ENCODE data around the gene PIP5K1C. TPM values are rescaled to one million over a fixed set of nuclear protein-coding genes. Genes with fewer than 3 reads are reported as not detected.

Gene PIP5K1C
- polyA plus RNA-seq, 1 donor, result 23.0 TPM

- no peak for DNase-seq
- Histone ChIP-seq H3K36me3 (ENCODE audit: control insufficient read depth, insufficient read depth, low read length) (peaks cover 5% of the 10 kb centered on the region), H3K27ac (ENCODE audit: low read length) (no peak overlapping the region), H3K9me3 (ENCODE audit: control insufficient read depth, low read depth, low read length) (peaks cover 15% of the 10 kb centered on the region), H3K4me3 (ENCODE audit: low read length) (no peak overlapping the region), H3K27me3 (ENCODE audit: control insufficient read depth, insufficient read depth, low read length) (no peaks in the 10 kb centered on the region), H3K4me1 (ENCODE audit: control insufficient read depth, insufficient read depth, low read length) (peaks cover 5% of the 10 kb centered on the region)
- no CpG with 5 or more reads among the region's 42 CpGs for WGBS (ENCODE audit: insufficient coverage, low lambda C conversion rate)
Measured at GRCh38 chr19:3694361-3695123, 5.7 kb downstream of the PIP5K1C start.

GRCh38 chr19:3693025-3693925, 7.0 kb downstream of the PIP5K1C start:
- peaks cover 5% of the 10 kb centered on the region for H3K36me3 ChIP-seq (ENCODE audit: control insufficient read depth, insufficient read depth, low read length)
- WGBS (ENCODE audit: insufficient coverage, low lambda C conversion rate), result no CpG with 5 or more reads among the region's 34 CpGs
- H3K27ac ChIP-seq (ENCODE audit: low read length), result no peak overlapping the region
- no peak overlapping the region for H3K4me3 ChIP-seq (ENCODE audit: low read length)
- H3K4me1 ChIP-seq (ENCODE audit: control insufficient read depth, insufficient read depth, low read length), result peaks cover 5% of the 10 kb centered on the region
- H3K27me3 ChIP-seq (ENCODE audit: control insufficient read depth, insufficient read depth, low read length), result no peaks in the 10 kb centered on the region
- peaks cover 15% of the 10 kb centered on the region for H3K9me3 ChIP-seq (ENCODE audit: control insufficient read depth, low read depth, low read length)
- no peak for DNase-seq

- no peak overlapping the region for H3K27ac ChIP-seq (ENCODE audit: low read length)
- H3K36me3 ChIP-seq (ENCODE audit: control insufficient read depth, insufficient read depth, low read length), result peaks cover 5% of the 10 kb centered on the region
- peaks cover 15% of the 10 kb centered on the region for H3K9me3 ChIP-seq (ENCODE audit: control insufficient read depth, low read depth, low read length)
- no peaks in the 10 kb centered on the region for H3K27me3 ChIP-seq (ENCODE audit: control insufficient read depth, insufficient read depth, low read length)
- no CpG with 5 or more reads among the region's 25 CpGs for WGBS (ENCODE audit: insufficient coverage, low lambda C conversion rate)
- no peak for DNase-seq
- no peak overlapping the region for H3K4me3 ChIP-seq (ENCODE audit: low read length)
- H3K4me1 ChIP-seq (ENCODE audit: control insufficient read depth, insufficient read depth, low read length), result peaks cover 11% of the 10 kb centered on the region
Measured at GRCh38 chr19:3692141-3693024, 7.9 kb downstream of the PIP5K1C start.

DNA sequence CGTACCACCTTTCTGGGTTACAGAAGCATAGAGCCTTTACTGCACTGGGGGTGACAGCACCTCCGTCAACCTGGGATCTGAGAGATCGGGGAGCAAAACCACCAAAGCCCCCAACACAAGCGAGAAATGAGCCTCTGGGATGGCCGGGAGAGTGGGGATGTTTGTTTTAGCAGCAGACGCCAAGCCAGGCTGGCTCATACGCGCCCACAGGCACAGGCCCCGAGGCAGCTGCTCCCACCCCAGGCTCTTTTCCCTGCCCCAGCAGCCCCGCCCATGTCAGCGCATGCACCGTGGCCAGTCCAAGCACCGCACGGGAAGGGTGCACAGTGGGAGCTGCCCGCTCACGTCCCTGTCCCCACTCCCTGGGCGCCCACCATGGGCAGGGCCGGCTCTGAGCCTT, 8.5 kb downstream of the PIP5K1C start:
- Histone ChIP-seq H3K4me3 (ENCODE audit: low read length) (no peak overlapping the region), H3K27me3 (ENCODE audit: control insufficient read depth, insufficient read depth, low read length) (no peaks in the 10 kb centered on the region), H3K4me1 (ENCODE audit: control insufficient read depth, insufficient read depth, low read length) (peaks cover 14% of the 10 kb centered on the region), H3K36me3 (ENCODE audit: control insufficient read depth, insufficient read depth, low read length) (peaks cover 5% of the 10 kb centered on the region), H3K27ac (ENCODE audit: low read length) (no peak overlapping the region), H3K9me3 (ENCODE audit: control insufficient read depth, low read depth, low read length) (peaks cover 15% of the 10 kb centered on the region)
- WGBS (ENCODE audit: insufficient coverage, low lambda C conversion rate), result no CpG with 5 or more reads among the region's 18 CpGs
- no peak for DNase-seq

DNA sequence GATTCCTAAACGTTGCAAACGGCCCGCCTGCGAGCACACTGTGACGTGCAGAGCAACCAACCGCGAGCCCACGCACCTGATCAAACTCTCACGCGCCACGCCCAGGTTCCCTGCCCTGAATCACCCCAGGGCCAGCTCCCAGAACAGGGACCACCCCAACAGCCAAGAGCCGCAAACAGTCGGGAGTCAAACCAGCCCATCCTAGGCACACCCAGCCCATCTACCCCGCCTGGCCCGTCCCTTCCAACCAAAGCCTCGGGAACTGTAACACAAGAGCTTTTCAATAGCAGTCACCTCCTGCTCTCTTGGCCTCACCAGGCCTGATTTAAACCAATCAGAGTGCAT, 8.9 kb downstream of the PIP5K1C start:
- Histone ChIP-seq H3K4me3 (ENCODE audit: low read length) (no peak overlapping the region), H3K4me1 (ENCODE audit: control insufficient read depth, insufficient read depth, low read length) (peaks cover 14% of the 10 kb centered on the region), H3K27me3 (ENCODE audit: control insufficient read depth, insufficient read depth, low read length) (no peaks in the 10 kb centered on the region), H3K9me3 (ENCODE audit: control insufficient read depth, low read depth, low read length) (peaks cover 15% of the 10 kb centered on the region), H3K27ac (ENCODE audit: low read length) (no peak overlapping the region), H3K36me3 (ENCODE audit: control insufficient read depth, insufficient read depth, low read length) (peaks cover 5% of the 10 kb centered on the region)
- DNase-seq, result no peak
- no CpG with 5 or more reads among the region's 16 CpGs for WGBS (ENCODE audit: insufficient coverage, low lambda C conversion rate)

GRCh38 chr19:3690551-3691371, 9.5 kb downstream of the PIP5K1C start:
- Histone ChIP-seq H3K27me3 (ENCODE audit: control insufficient read depth, insufficient read depth, low read length) (no peaks in the 10 kb centered on the region), H3K9me3 (ENCODE audit: control insufficient read depth, low read depth, low read length) (peaks cover 15% of the 10 kb centered on the region), H3K4me1 (ENCODE audit: control insufficient read depth, insufficient read depth, low read length) (peaks cover 14% of the 10 kb centered on the region), H3K4me3 (ENCODE audit: low read length) (no peak overlapping the region), H3K27ac (ENCODE audit: low read length) (no peak overlapping the region), H3K36me3 (ENCODE audit: control insufficient read depth, insufficient read depth, low read length) (peaks cover 5% of the 10 kb centered on the region)
- WGBS (ENCODE audit: insufficient coverage, low lambda C conversion rate), result 91% methylated on average over 4 of the region's 31 CpGs
- DNase-seq, result no peak

DNA sequence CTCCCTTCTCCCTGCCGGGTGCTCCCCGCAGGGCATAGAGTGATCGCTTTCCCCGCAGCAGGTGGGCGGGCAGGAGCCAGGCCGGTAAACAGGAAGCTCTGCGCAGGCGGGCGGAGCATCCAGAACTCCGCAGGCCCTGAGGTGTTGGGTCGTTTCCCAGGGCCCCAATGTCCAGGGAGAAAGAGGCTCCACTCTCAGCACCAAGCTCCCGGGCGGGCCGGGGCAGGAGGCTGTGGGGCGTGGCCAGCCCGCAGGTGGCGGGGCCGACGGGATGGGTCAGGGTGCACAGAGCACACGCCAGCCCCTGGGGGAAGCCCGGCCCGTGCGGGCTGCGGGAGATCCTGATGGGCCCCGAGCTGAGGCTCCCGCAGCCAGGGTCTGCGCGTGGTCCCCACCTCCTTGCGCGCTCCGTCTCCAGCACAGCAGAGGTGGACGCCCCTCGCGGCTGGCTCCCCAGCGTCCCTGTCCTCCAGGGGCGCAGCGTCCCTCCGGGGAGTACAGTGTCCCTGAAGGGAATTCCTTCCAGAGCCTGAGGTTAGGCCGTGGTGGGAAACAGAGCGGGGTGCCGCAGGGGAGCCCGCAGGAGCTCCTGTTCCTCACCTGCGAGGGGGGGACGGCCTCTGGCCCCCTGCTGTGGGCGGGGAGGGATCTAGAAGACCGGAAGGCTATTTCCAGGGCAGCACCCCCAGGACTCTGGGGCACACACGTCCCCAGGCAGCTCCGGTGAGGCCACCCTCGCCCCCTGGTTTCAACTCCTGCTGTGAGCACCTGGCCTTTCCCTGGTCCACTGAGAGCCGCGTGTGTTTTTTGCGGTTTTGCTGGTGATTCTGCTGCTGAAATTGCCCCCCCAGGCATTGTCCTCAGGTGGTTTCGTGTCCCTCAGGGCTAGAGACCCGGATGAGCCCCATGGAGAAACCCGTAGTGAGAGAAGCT, 12.2 kb downstream of the PIP5K1C start:
- peaks cover 22% of the 10 kb centered on the region for H3K9me3 ChIP-seq (ENCODE audit: control insufficient read depth, low read depth, low read length)
- no peaks in the 10 kb centered on the region for H3K27me3 ChIP-seq (ENCODE audit: control insufficient read depth, insufficient read depth, low read length)
- H3K4me3 ChIP-seq (ENCODE audit: low read length), result peak overlapping the region; percentile 51
- WGBS (ENCODE audit: insufficient coverage, low lambda C conversion rate), result no CpG with 5 or more reads among the region's 55 CpGs
- DNase-seq, result peak in 1 of 2 donors; percentile 69
- peaks cover 6% of the 10 kb centered on the region for H3K36me3 ChIP-seq (ENCODE audit: control insufficient read depth, insufficient read depth, low read length)
- H3K4me1 ChIP-seq (ENCODE audit: control insufficient read depth, insufficient read depth, low read length), result peaks cover 14% of the 10 kb centered on the region
- peak overlapping the region; percentile 46 for H3K27ac ChIP-seq (ENCODE audit: low read length)

GRCh38 chr19:3687393-3687773, 12.9 kb downstream of the PIP5K1C start:
- Histone ChIP-seq H3K9me3 (ENCODE audit: control insufficient read depth, low read depth, low read length) (peaks cover 22% of the 10 kb centered on the region), H3K27ac (ENCODE audit: low read length) (peak overlapping the region; percentile 46), H3K4me1 (ENCODE audit: control insufficient read depth, insufficient read depth, low read length) (peaks cover 14% of the 10 kb centered on the region), H3K27me3 (ENCODE audit: control insufficient read depth, insufficient read depth, low read length) (no peaks in the 10 kb centered on the region), H3K4me3 (ENCODE audit: low read length) (peak overlapping the region; percentile 51), H3K36me3 (ENCODE audit: control insufficient read depth, insufficient read depth, low read length) (peaks cover 7% of the 10 kb centered on the region)
- no peak for DNase-seq
- WGBS (ENCODE audit: insufficient coverage, low lambda C conversion rate), result no CpG with 5 or more reads among the region's 12 CpGs
